GM12864 (cell line): ENCODE measurements around the gene PCDH8.

Source experiments
- DNase-seq: peaks from one replicate; pipeline ENCODE4 v3.0.0-alpha.2; 2011; ENCODE audit warnings: low read depth
- H3K4me3 ChIP-seq: 2 replicates; pipeline ENCODE4 v1.5.1; 2011; ENCODE audit warnings: mild to moderate bottlenecking, low read depth, low read length, control low read depth
- TF ChIP-seq, protein P1 (sequence below): IDR thresholded peaks from 2 replicates; pipeline ENCODE4 v1.5.1; 2011; ENCODE audit warnings: low read depth, mild to moderate bottlenecking, moderate library complexity, low read length, control low read depth, inconsistent platforms; ENCODE audit errors: missing control alignments

PCDH8 gene

DNA sequence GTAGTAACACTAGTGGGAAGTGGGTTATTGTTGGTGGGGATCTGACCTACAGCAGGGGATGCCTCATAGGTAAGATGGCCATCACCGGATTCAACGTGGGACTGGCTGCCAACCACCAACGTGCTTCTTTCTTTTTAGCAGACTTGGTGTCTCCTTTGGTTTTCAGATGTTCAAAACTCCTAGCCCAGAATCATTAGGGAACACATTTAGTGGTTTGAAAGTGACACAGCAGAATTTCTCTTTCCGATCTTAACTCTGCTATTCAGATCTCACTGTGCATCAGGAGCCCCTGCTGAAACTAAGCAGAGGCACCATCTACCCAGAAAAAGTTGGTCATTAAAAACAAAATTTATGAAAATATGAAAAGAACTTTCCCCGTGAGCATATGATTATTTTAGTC is 36.7 kb upstream of the PCDH8 start:
- TF ChIP-seq, protein P1, sequence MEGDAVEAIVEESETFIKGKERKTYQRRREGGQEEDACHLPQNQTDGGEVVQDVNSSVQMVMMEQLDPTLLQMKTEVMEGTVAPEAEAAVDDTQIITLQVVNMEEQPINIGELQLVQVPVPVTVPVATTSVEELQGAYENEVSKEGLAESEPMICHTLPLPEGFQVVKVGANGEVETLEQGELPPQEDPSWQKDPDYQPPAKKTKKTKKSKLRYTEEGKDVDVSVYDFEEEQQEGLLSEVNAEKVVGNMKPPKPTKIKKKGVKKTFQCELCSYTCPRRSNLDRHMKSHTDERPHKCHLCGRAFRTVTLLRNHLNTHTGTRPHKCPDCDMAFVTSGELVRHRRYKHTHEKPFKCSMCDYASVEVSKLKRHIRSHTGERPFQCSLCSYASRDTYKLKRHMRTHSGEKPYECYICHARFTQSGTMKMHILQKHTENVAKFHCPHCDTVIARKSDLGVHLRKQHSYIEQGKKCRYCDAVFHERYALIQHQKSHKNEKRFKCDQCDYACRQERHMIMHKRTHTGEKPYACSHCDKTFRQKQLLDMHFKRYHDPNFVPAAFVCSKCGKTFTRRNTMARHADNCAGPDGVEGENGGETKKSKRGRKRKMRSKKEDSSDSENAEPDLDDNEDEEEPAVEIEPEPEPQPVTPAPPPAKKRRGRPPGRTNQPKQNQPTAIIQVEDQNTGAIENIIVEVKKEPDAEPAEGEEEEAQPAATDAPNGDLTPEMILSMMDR: no peak
- no peak overlapping the region for H3K4me3 ChIP-seq
- no peak for DNase-seq

GRCh38 chr13:52884429-52885010 is 36.1 kb upstream of the PCDH8 start:
- H3K4me3 ChIP-seq: no peak overlapping the region
- TF ChIP-seq, protein P1: no peak
- no peak for DNase-seq

DNA sequence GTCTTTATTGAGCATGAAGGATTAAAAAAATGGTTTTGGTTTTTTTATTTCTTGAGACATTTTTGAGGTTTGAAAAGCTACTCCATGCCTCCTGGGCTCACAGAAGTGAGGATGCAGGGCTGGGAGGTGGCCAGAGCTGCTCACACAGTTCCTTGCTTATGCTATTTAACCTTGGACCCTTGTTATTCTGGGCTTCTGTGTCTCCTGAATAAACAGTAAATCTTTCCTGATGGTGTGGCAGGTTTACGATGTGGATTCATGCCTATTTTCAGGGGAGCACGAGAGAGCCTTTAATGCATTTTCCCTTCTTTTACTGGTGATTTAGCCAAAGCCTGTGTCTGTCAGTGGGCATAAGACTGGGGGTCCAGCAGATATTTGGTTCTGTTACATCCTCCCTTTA is 34.3 kb upstream of the PCDH8 start:
- H3K4me3 ChIP-seq: no peak overlapping the region
- TF ChIP-seq, protein P1: no peak
- DNase-seq: no peak

GRCh38 chr13:52879950-52880741 is 31.7 kb upstream of the PCDH8 start:
- no peak for DNase-seq
- TF ChIP-seq, protein P1: no peak
- H3K4me3 ChIP-seq: no peak overlapping the region

DNA sequence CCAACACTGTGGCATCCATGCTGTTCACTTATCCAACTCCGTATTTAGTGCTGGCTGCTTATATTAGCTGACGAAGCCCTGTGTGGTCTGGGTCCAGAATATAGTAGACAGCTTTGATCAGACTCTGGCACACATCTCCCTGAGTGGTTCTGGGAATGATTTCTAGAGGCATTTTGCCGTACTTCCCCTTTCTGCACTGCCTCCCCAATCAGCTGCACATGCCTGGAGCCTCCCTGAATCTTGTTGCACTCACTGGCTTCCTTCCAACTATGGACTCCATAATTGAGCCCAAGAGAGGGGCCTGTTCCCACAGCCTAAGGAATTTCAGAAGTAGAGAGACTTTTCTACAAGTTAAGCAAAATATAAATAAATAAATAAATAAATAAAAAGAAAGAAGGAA is 30.4 kb upstream of the PCDH8 start:
- DNase-seq: no peak
- TF ChIP-seq, protein P1: no peak

GRCh38 chr13:52870143-52870542 is 21.7 kb upstream of the PCDH8 start:
- TF ChIP-seq, protein P1: no peak
- DNase-seq: no peak
- no peak overlapping the region for H3K4me3 ChIP-seq

More for the DNA sequence above, 30.4 kb upstream of the PCDH8 start:
- no peak overlapping the region for H3K4me3 ChIP-seq
